RKO (cell line): ENCODE data around the gene MIEF2.
"Not testable (repeated sequence)": the region's sequence is repeated elsewhere in the genome, so short reads cannot be mapped to it uniquely, and the experiment has no call there.

Experiments used
- DNase-seq: peaks from one replicate; pipeline ENCODE4 v3.0.0-alpha.2; 2016; ENCODE audit warnings: low spot score

The MIEF2 gene

GRCh38 chr17:18260332-18261145 is at the start of gene MIEF2:
TSS of gene MIEF2 (plus strand) at chr17:18260662. CDS start at chr17:18262721, 2,059 bp downstream.
- peak; percentile 95 for DNase-seq

- DNase-seq, result no peak
Observed at GRCh38 chr17:18213666-18214270, 46.7 kb upstream of the MIEF2 start.

- DNase-seq, result not testable (repeated sequence)
Observed at GRCh38 chr17:18216906-18217305, 43.6 kb upstream of the MIEF2 start.

- peak; percentile 59 for DNase-seq
Observed at GRCh38 chr17:18217412-18218015, 42.9 kb upstream of the MIEF2 start.

- DNase-seq, result no peak
Observed at GRCh38 chr17:18218756-18219415, 41.6 kb upstream of the MIEF2 start.

- DNase-seq, result no peak
Observed at GRCh38 chr17:18224053-18224386, 36.4 kb upstream of the MIEF2 start.

GRCh38 chr17:18224387-18225120 is 35.9 kb upstream of the MIEF2 start:
- no peak for DNase-seq

GRCh38 chr17:18225121-18225641 is 35.3 kb upstream of the MIEF2 start, which contains the start of gene LLGL1:
TSS of gene LLGL1 (plus strand) at chr17:18225635. CDS start at chr17:18225683, 48 bp downstream.
- DNase-seq, result peak; percentile 95

- peak; percentile 32 for DNase-seq
Observed at GRCh38 chr17:18225642-18226283, 34.7 kb upstream of the MIEF2 start.

- DNase-seq, result no peak
Observed at GRCh38 chr17:18226284-18226945, 34.0 kb upstream of the MIEF2 start.

- DNase-seq, result no peak
Observed at GRCh38 chr17:18227635-18228034, 32.8 kb upstream of the MIEF2 start.

- DNase-seq, result no peak
Observed at GRCh38 chr17:18228176-18228682, 32.2 kb upstream of the MIEF2 start.

GRCh38 chr17:18229254-18229653 is 31.2 kb upstream of the MIEF2 start:
- no peak for DNase-seq

GRCh38 chr17:18229771-18230170 is 30.7 kb upstream of the MIEF2 start:
- no peak for DNase-seq

GRCh38 chr17:18230288-18231141 is 29.9 kb upstream of the MIEF2 start:
- no peak for DNase-seq

- no peak for DNase-seq
Observed at GRCh38 chr17:18231164-18231563, 29.3 kb upstream of the MIEF2 start.

GRCh38 chr17:18233803-18234518 is 26.5 kb upstream of the MIEF2 start:
- DNase-seq, result no peak

- DNase-seq, result no peak
Observed at GRCh38 chr17:18234853-18235380, 25.5 kb upstream of the MIEF2 start.
